HG03060 (cell line): ENCODE results near the gene MCC.

Experiments used
- ATAC-seq: cut with Tn5 transposase; IDR thresholded peaks from one replicate; pipeline ENCODE4 v1.9.1; 2021; ENCODE audit warnings: low read depth, moderate number of reproducible peaks; ENCODE audit not compliant: unreplicated experiment

Gene MCC

GRCh38 chr5:113128082-113128481, 360.2 kb downstream of the MCC start:
- ATAC-seq, result no peak

- ATAC-seq, result no peak
Observed at GRCh38 chr5:113127021-113127420, 361.2 kb downstream of the MCC start.

- no peak for ATAC-seq
Observed at GRCh38 chr5:113125371-113125770, 362.9 kb downstream of the MCC start.

GRCh38 chr5:113124914-113125313, 363.3 kb downstream of the MCC start:
- no peak for ATAC-seq

- ATAC-seq, result no peak
Observed at GRCh38 chr5:113124265-113124664, 364.0 kb downstream of the MCC start.

GRCh38 chr5:113123618-113124017, 364.6 kb downstream of the MCC start:
- no peak for ATAC-seq

- ATAC-seq, result no peak
Observed at GRCh38 chr5:113122053-113122452, 366.2 kb downstream of the MCC start.

GRCh38 chr5:113119246-113119924, 368.9 kb downstream of the MCC start:
- no peak for ATAC-seq

GRCh38 chr5:113118765-113119164, 369.5 kb downstream of the MCC start:
- ATAC-seq, result no peak

- ATAC-seq, result no peak
Observed at GRCh38 chr5:113118298-113118697, 370.0 kb downstream of the MCC start.

- no peak for ATAC-seq
Observed at GRCh38 chr5:113117543-113118115, 370.6 kb downstream of the MCC start.

GRCh38 chr5:113115956-113116355, 372.3 kb downstream of the MCC start:
- ATAC-seq, result no peak

- ATAC-seq, result no peak
Observed at GRCh38 chr5:113115061-113115460, 373.2 kb downstream of the MCC start.

GRCh38 chr5:113114559-113114958, 373.7 kb downstream of the MCC start:
- ATAC-seq, result no peak

- no peak for ATAC-seq
Observed at GRCh38 chr5:113112435-113112834, 375.8 kb downstream of the MCC start.

GRCh38 chr5:113110117-113110516, 378.1 kb downstream of the MCC start:
- ATAC-seq, result no peak

GRCh38 chr5:113109344-113109743, 378.9 kb downstream of the MCC start:
- ATAC-seq, result no peak

- no peak for ATAC-seq
Observed at GRCh38 chr5:113108485-113108884, 379.8 kb downstream of the MCC start.

GRCh38 chr5:113106821-113107220, 381.4 kb downstream of the MCC start:
- ATAC-seq, result no peak

GRCh38 chr5:113105693-113106280, 382.5 kb downstream of the MCC start:
- no peak for ATAC-seq

GRCh38 chr5:113103330-113103729, 384.9 kb downstream of the MCC start:
- ATAC-seq, result no peak

- ATAC-seq, result no peak
Observed at GRCh38 chr5:113102121-113102531, 386.1 kb downstream of the MCC start.
